ENCODE data around the gene RAB10. TPM values are rescaled to one million over a fixed set of nuclear protein-coding genes. Genes with fewer than 3 reads are reported as not detected.
A peak's percentile ranks its signal among the peaks of the same experiment; 100 is the strongest.
"Not testable (repeated sequence)": the region's sequence is repeated elsewhere in the genome, so short reads cannot be mapped to it uniquely, and the experiment has no call there.

RAB10 gene
- total RNA-seq, 1 experiment from 2014 or later: 127 TPM

GRCh38 chr2:26011609-26011989, 22.3 kb upstream of the RAB10 start:
- in situ Hi-C loops (cut with HindIII; ENCODE audit: low pct_unique_long_range_greater_than_20kb, low sequenced_read_pairs): no loop called here
- DNase-seq (ENCODE audit: low read depth, low spot score): no peak

GRCh38 chr2:26011990-26012856, 21.7 kb upstream of the RAB10 start:
- in situ Hi-C loops (cut with HindIII; ENCODE audit: low pct_unique_long_range_greater_than_20kb, low sequenced_read_pairs): no loop called here
- peak; percentile 94 for DNase-seq (ENCODE audit: low read depth, low spot score)

DNA sequence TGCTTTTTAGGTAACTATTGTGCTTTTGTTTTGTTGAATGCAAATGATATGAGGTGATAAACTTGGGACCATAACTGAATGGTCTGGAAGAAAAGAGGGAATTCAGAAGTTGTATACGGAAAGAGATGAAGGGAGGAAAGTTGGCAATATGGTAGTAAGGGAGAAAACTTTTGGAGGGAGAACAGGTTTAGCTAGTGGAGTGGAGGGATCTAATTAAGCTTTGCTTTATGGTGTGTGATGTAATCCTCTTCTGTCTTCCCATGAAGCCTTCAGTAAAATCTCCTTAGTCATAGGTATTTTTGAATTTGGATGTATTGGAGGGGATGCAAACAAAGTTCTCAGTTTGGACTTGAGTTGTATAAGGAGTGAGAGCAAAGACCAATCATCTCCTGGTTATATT, 20.2 kb upstream of the RAB10 start:
- in situ Hi-C loops (cut with HindIII; ENCODE audit: low pct_unique_long_range_greater_than_20kb, low sequenced_read_pairs): no loop called here

DNA sequence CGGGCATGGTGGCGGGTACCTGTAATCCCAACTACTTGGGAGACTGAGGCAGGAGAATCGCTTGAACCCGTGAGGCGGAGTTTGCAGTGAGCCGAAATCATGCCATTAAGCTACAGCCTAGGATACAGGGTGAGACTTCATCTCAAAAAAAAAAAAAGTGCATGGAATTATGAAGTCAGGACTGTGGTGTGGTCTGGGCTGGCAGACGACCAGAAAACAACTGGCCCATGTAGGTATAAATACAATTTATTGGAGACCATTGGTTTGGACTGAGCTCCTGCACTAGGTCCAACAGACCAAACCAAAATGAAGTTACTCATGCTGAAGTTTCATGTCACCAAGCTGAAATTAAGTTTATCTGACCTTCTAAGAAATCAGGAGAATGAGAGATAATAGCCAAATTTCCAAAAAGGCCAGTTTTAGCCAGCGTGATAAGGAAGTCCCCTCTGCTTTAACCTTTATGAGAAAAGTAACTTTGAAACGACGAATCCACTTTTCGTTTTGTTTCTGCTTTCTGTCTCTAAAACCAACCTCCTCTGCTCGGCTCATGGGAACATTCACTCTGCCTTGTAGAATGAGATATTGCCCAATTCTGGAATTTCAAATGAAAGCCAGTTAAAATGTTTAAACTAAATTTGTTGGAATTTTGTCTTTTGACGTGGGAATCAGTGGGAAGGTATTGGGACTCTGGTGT, 17.7 kb upstream of the RAB10 start:
- in situ Hi-C loops (cut with HindIII; ENCODE audit: low pct_unique_long_range_greater_than_20kb, low sequenced_read_pairs): no loop called here
- DNase-seq (ENCODE audit: low read depth, low spot score): no peak

More for the DNA sequence above, 20.2 kb upstream of the RAB10 start:
- DNase-seq (ENCODE audit: low read depth, low spot score): no peak

DNA sequence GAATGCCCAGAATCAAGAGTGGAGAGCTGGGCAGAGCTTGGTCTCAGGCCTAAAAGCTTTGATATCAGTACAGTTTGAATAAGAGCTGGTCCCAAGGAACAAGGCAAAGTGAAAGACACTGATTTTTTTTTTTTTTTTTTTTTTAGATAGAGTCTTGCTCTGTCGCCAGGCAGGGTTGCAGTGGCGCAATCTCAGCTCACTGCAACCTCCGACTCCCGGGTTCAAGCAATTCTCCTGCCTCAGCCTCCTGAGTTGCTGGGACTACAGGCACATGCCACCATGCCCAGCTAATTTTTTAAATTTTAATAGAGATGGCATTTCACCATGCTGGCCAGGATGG, 17.2 kb upstream of the RAB10 start:
- DNase-seq (ENCODE audit: low read depth, low spot score); in situ Hi-C loops (cut with HindIII; ENCODE audit: low pct_unique_long_range_greater_than_20kb, low sequenced_read_pairs): not testable (repeated sequence)

- in situ Hi-C loops (cut with HindIII; ENCODE audit: low pct_unique_long_range_greater_than_20kb, low sequenced_read_pairs): no loop called here
- DNase-seq (ENCODE audit: low read depth, low spot score): no peak
Observed at GRCh38 chr2:26017464-26018183, 16.3 kb upstream of the RAB10 start.

GRCh38 chr2:26018184-26019055, 15.5 kb upstream of the RAB10 start:
- peak; percentile 59 for DNase-seq (ENCODE audit: low read depth, low spot score)
- in situ Hi-C loops (cut with HindIII; ENCODE audit: low pct_unique_long_range_greater_than_20kb, low sequenced_read_pairs): no loop called here

GRCh38 chr2:26020231-26020640, 13.6 kb upstream of the RAB10 start:
- in situ Hi-C loops (cut with HindIII; ENCODE audit: low pct_unique_long_range_greater_than_20kb, low sequenced_read_pairs): no loop called here
- DNase-seq (ENCODE audit: low read depth, low spot score): no peak

- no peak for DNase-seq (ENCODE audit: low read depth, low spot score)
- in situ Hi-C loops (cut with HindIII; ENCODE audit: low pct_unique_long_range_greater_than_20kb, low sequenced_read_pairs): no loop called here
Observed at GRCh38 chr2:26024260-26024659, 9.6 kb upstream of the RAB10 start.

DNA sequence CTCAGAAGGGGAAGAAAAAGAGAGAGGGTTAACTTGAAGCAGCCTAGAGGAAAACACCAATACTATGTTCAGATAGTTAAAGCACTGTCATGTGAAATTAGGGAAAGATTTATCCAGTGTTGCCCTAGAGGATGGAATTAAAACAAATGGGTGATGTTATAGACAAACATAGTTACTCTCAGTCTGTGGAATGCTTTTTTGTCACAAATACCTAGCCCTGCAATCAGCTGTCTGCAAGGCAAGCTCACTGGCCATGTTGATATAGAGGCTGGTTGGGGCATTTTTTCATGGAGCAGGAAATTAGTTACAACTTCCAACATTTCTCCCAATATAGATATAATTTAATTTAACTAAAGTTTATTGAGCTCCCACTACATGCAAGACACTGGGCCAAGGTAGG, 8.4 kb upstream of the RAB10 start:
- in situ Hi-C loops (cut with HindIII; ENCODE audit: low pct_unique_long_range_greater_than_20kb, low sequenced_read_pairs): no loop called here
- no peak for DNase-seq (ENCODE audit: low read depth, low spot score)

DNA sequence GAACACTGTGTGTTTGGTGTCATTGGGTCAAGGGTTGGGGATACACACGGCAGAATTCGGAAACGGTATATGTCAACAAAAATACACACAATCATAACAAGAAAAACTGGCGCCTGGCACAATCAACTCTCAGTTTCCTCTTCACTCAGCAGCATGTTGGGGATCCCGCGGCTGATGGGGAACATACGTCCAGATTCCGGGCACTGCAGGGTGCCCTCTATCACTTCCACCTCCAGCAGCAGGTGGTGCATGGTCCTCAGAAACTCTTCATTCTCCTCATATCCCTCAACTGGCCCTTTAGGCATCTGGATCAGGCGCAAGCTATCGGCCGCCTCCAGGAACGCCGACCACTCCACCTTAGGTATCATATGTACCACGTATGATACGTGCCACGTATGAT, 5.8 kb upstream of the RAB10 start:
- DNase-seq (ENCODE audit: low read depth, low spot score); in situ Hi-C loops (cut with HindIII; ENCODE audit: low pct_unique_long_range_greater_than_20kb, low sequenced_read_pairs): not testable (repeated sequence)

GRCh38 chr2:26032586-26033269, 1.2 kb upstream of the RAB10 start:
- DNase-seq (ENCODE audit: low read depth, low spot score); in situ Hi-C loops (cut with HindIII; ENCODE audit: low pct_unique_long_range_greater_than_20kb, low sequenced_read_pairs): not testable (repeated sequence)

- in situ Hi-C loops (cut with HindIII; ENCODE audit: low pct_unique_long_range_greater_than_20kb, low sequenced_read_pairs): no loop called here
- peak; percentile 86 for DNase-seq (ENCODE audit: low read depth, low spot score)
Observed at GRCh38 chr2:26033270-26033817, 540 bp upstream of the RAB10 start.

GRCh38 chr2:26034637-26034992, 731 bp downstream of the RAB10 start:
- DNase-seq (ENCODE audit: low read depth, low spot score): peak; percentile 25
- in situ Hi-C loops (cut with HindIII; ENCODE audit: low pct_unique_long_range_greater_than_20kb, low sequenced_read_pairs): no loop called here

GRCh38 chr2:26035090-26035743, 1.3 kb downstream of the RAB10 start:
- DNase-seq (ENCODE audit: low read depth, low spot score): no peak
- in situ Hi-C loops (cut with HindIII; ENCODE audit: low pct_unique_long_range_greater_than_20kb, low sequenced_read_pairs): no loop called here

GRCh38 chr2:26039603-26040323, 5.9 kb downstream of the RAB10 start:
- DNase-seq (ENCODE audit: low read depth, low spot score): no peak
- in situ Hi-C loops (cut with HindIII; ENCODE audit: low pct_unique_long_range_greater_than_20kb, low sequenced_read_pairs): no loop called here

All from SK-MEL-5 (cell line).